Muscle of leg (tissue), 11 donors: ENCODE results near the gene RIN3. TPM values are rescaled to one million over a fixed set of nuclear protein-coding genes. Genes with fewer than 3 reads are reported as not detected.

Source experiments
- DNase-seq: peaks from one replicate; pipeline ENCODE4 v3.0.0; 2013
- H3K27ac ChIP-seq: one replicate; pipeline ENCODE4 v1.5.1; 2013; ENCODE audit warnings: mild to moderate bottlenecking, low read length, control low read depth
- H3K27me3 ChIP-seq: one replicate; pipeline ENCODE4 v1.6.1; 2013; ENCODE audit warnings: low read length; ENCODE audit not compliant: control insufficient read depth, insufficient read depth
- H3K36me3 ChIP-seq: one replicate; pipeline ENCODE4 v1.6.1; 2013; ENCODE audit warnings: low read length; ENCODE audit not compliant: control insufficient read depth, insufficient read depth
- H3K4me1 ChIP-seq: one replicate; pipeline ENCODE4 v1.6.1; 2013; ENCODE audit warnings: low read length; ENCODE audit not compliant: control insufficient read depth, insufficient read depth
- H3K4me3 ChIP-seq: one replicate; pipeline ENCODE4 v1.5.1; 2013; ENCODE audit warnings: low read length, control low read depth
- H3K9me3 ChIP-seq: replicated peaks from 2 replicates; pipeline ENCODE4 v1.6.1; 2013; ENCODE audit warnings: low read depth, low read length; ENCODE audit not compliant: control insufficient read depth
- WGBS: methylation state at CpG from one replicate; pipeline ENCODE4 v1.1.5; 2013; ENCODE audit warnings: missing lambda C conversion rate; ENCODE audit not compliant: insufficient coverage; 5-methylcytosine and 5-hydroxymethylcytosine counted together
- polyA plus RNA-seq, 8 donors: library from polyadenylated mRNA; unstranded; fragments of 120-200 nt; gene quantifications; one replicate each; pipeline versions ENCODE4 v1.2.1 to v1.2.3, GENCODE V29; 2013; ENCODE audit warnings: inconsistent platforms in 1 of 8, low replicate concordance in 1 of 8; ENCODE audit not compliant: insufficient read length in 8 of 8, insufficient read depth in 1 of 8
- total RNA-seq: library from RNA; stranded (reverse); fragments of 120-200 nt; gene quantifications from one replicate; pipeline ENCODE4 v1.2.4, GENCODE V29; 2013

RIN3 gene
- total and polyA plus RNA-seq, 9 donors: 4.3 to 18.2 (median 14.0) TPM

GRCh38 chr14:92613008-92613658 lies 99.6 kb downstream of the RIN3 start:
- Histone ChIP-seq H3K4me3 (no peak overlapping the region), H3K27me3 (peaks cover 2% of the 10 kb centered on the region), H3K36me3 (peaks cover 13% of the 10 kb centered on the region), H3K27ac (no peak overlapping the region), H3K9me3 (no peaks in the 10 kb centered on the region), H3K4me1 (peaks cover 9% of the 10 kb centered on the region)
- WGBS: 58% methylated on average over 5 of the region's 11 CpGs
- DNase-seq: no peak

GRCh38 chr14:92613681-92614260 lies 100.2 kb downstream of the RIN3 start:
- no peak overlapping the region for H3K27ac ChIP-seq
- DNase-seq: no peak
- WGBS: 81% methylated on average over 8 of the region's 10 CpGs

GRCh38 chr14:92615451-92615850 lies 101.9 kb downstream of the RIN3 start:
- 79% methylated on average over 3 of the region's 4 CpGs for WGBS
- no peak overlapping the region for H3K27ac ChIP-seq

More at GRCh38 chr14:92613681-92614260, 100.2 kb downstream of the RIN3 start:
- peaks cover 9% of the 10 kb centered on the region for H3K4me1 ChIP-seq
- H3K9me3 ChIP-seq: no peaks in the 10 kb centered on the region
- H3K36me3 ChIP-seq: peaks cover 13% of the 10 kb centered on the region
- H3K27me3 ChIP-seq: peaks cover 2% of the 10 kb centered on the region
- no peak overlapping the region for H3K4me3 ChIP-seq

GRCh38 chr14:92616178-92616577 lies 102.6 kb downstream of the RIN3 start:
- no peaks in the 10 kb centered on the region for H3K9me3 ChIP-seq
- no peak overlapping the region for H3K27ac ChIP-seq
- H3K36me3 ChIP-seq: peaks cover 13% of the 10 kb centered on the region
- no peaks in the 10 kb centered on the region for H3K4me1 ChIP-seq
- H3K4me3 ChIP-seq: no peak overlapping the region
- no peaks in the 10 kb centered on the region for H3K27me3 ChIP-seq
- DNase-seq: no peak
- 100% methylated on average over 1 of the region's 5 CpGs for WGBS

More at GRCh38 chr14:92615451-92615850, 101.9 kb downstream of the RIN3 start:
- no peaks in the 10 kb centered on the region for H3K27me3 ChIP-seq
- H3K9me3 ChIP-seq: no peaks in the 10 kb centered on the region
- H3K36me3 ChIP-seq: peaks cover 13% of the 10 kb centered on the region
- H3K4me1 ChIP-seq: peaks cover 4% of the 10 kb centered on the region
- no peak overlapping the region for H3K4me3 ChIP-seq
- DNase-seq: no peak

- Histone ChIP-seq H3K9me3 (peaks cover 10% of the 10 kb centered on the region), H3K27ac (no peak overlapping the region), H3K36me3 (peaks cover 9% of the 10 kb centered on the region), H3K27me3 (no peaks in the 10 kb centered on the region), H3K4me1 (no peaks in the 10 kb centered on the region), H3K4me3 (no peak overlapping the region)
- DNase-seq: no peak
Observed at GRCh38 chr14:92617581-92617980, 104.0 kb downstream of the RIN3 start.

- DNase-seq: no peak
- Histone ChIP-seq H3K27me3 (no peaks in the 10 kb centered on the region), H3K9me3 (peaks cover 16% of the 10 kb centered on the region), H3K4me3 (no peak overlapping the region), H3K4me1 (no peaks in the 10 kb centered on the region), H3K36me3 (peaks cover 5% of the 10 kb centered on the region), H3K27ac (no peak overlapping the region)
- 75% methylated on average over 7 of the region's 11 CpGs for WGBS
Observed at GRCh38 chr14:92619671-92620456, 106.3 kb downstream of the RIN3 start.

- peaks cover 30% of the 10 kb centered on the region for H3K9me3 ChIP-seq
- no peaks in the 10 kb centered on the region for H3K27me3 ChIP-seq
- DNase-seq: no peak
- no peaks in the 10 kb centered on the region for H3K4me1 ChIP-seq
- 97% methylated on average over 4 of the region's 4 CpGs for WGBS
- H3K4me3 ChIP-seq: no peak overlapping the region
- peaks cover 6% of the 10 kb centered on the region for H3K36me3 ChIP-seq
- H3K27ac ChIP-seq: no peak overlapping the region
Observed at GRCh38 chr14:92622311-92622710, 108.7 kb downstream of the RIN3 start.

GRCh38 chr14:92624764-92625163 lies 111.2 kb downstream of the RIN3 start:
- no peak for DNase-seq
- Histone ChIP-seq H3K27me3 (no peaks in the 10 kb centered on the region), H3K27ac (no peak overlapping the region), H3K4me3 (no peak overlapping the region), H3K4me1 (no peaks in the 10 kb centered on the region), H3K36me3 (peaks cover 14% of the 10 kb centered on the region), H3K9me3 (peaks cover 37% of the 10 kb centered on the region)
- WGBS: 93% methylated on average over 8 of the region's 10 CpGs

GRCh38 chr14:92625213-92625612 lies 111.6 kb downstream of the RIN3 start:
- Histone ChIP-seq H3K36me3 (peaks cover 14% of the 10 kb centered on the region), H3K27me3 (no peaks in the 10 kb centered on the region), H3K4me3 (no peak overlapping the region), H3K27ac (no peak overlapping the region), H3K4me1 (no peaks in the 10 kb centered on the region), H3K9me3 (peaks cover 37% of the 10 kb centered on the region)
- no CpG with 5 or more reads among the region's 5 CpGs for WGBS
- no peak for DNase-seq

- no CpG with 5 or more reads among the region's 3 CpGs for WGBS
Observed at GRCh38 chr14:92626041-92626440, 112.5 kb downstream of the RIN3 start.

More at GRCh38 chr14:92626041-92626440, 112.5 kb downstream of the RIN3 start:
- Histone ChIP-seq H3K4me3 (no peak overlapping the region), H3K4me1 (no peaks in the 10 kb centered on the region), H3K27ac (no peak overlapping the region), H3K36me3 (peaks cover 14% of the 10 kb centered on the region), H3K9me3 (peaks cover 37% of the 10 kb centered on the region), H3K27me3 (no peaks in the 10 kb centered on the region)
- no peak for DNase-seq
